Frontal cortex (tissue), 4 donors: ENCODE measurements around the gene AKAP13. TPM values are rescaled to one million over a fixed set of nuclear protein-coding genes. Genes with fewer than 3 reads are reported as not detected.
"Not testable (repeated sequence)": the region's sequence is repeated elsewhere in the genome, so short reads cannot be mapped to it uniquely, and the experiment has no call there.

Source experiments
- DNase-seq, 2 donors: peaks; one replicate each; pipeline ENCODE4 v3.0.0; 2012; ENCODE audit warnings: low spot score in 2 of 2
- FAIRE-seq: peaks from 2 replicates; lab custom pipeline; 2012; peaks lifted over from hg19 to GRCh38; lab: Jason Lieb, UNC
- total RNA-seq: library from RNA; depleted of rRNA; stranded (reverse); fragments of >200 nt; gene quantifications from one replicate; pipeline ENCODE4 v1.2.3, GENCODE V29; 2014
- donor health status: control.
- donor health status: control.
- donor health status: control.

The AKAP13 gene
- total RNA-seq, 1 donor from 2014 or later: 67.3 TPM

DNA sequence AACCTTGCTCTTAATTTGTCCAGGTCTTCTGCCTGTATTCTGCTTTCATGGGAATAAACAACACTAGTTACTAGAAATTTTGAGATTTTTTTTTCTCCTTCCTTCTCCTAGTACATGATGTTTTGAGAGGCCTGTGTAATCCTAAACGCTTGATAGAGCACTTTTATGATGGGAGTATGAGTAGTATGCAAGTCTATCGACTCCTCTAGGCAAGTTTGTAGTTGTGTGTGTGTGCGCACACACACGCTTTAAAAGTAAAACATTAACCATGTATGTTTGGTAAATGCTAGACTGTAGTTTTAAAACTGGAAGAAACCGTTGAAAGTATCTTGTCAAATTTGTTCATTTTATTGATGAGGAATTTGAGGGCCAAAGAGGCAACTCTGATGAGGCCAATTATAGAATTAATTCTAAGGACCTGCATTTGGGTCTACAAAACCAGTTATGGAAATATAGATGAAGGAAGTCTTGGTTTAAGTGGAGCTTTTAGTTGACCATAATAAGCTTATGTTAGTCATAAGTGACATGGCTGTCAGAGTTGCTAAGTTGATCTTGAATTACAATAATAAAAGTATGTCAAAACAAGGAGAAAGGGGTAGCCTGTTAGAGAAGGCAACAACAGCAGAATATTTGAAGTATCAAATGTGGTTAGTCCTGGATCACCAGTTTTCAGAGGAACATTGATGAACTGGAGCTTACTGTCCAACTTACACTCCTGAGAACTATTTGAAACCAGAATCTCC lies 47.1 kb downstream of the AKAP13 start:
- FAIRE-seq (no peak), DNase-seq (no peak)

DNA sequence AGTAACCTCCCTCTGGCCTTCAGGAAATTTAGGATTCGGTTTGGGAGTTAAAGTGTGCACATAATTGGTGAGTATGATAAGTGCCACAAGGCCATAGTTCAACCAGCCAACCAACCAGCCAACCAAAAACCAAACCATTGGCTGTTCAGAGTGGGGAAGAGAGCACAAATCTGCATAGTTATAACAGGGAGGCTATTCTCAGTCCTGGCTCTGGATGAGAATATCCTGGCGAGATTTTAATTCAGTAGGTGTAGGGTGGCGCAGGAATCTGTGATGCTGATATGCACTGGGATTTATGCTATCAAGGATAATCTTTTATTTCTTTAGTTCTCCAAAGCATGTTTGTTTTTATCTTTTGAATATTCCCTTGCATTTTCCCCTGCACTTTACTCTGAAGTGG lies 49.1 kb downstream of the AKAP13 start:
- no peak for FAIRE-seq
- DNase-seq: no peak

DNA sequence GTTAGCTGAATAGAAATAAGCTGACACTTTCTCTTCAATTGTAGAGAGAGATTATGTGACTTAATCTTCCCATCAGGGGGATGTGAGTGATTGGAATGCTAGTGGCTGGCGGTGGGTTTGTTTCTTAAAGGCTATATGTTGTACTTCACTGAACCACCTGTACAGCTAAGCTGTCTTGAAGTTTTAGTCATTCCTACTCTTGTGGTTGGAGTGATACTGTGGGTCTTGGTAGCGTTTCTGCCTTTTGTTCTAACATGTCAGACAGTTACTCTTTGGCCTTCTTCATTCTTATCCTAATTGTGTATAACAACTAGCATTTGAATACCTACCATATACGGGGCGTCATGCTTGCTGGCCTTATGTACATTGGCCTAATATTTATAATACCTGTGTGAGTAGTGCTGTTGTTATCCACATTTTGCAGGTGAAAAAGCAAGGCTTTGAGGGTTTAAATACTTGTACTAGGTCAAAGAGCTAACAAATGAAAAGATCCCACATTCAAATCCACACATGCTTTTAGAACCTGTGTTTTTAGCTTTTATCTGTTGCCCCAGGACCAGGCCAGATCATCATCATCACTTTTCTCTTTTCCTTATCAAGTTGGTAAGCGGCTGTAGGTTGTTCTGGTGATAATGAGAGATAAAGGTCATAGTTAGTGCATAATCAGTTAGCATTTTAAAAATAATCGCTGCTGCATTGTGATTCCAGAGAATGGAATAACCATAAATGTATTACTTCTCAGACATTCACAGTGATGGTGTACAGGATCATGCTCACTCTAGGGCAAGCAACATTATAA lies 50.2 kb downstream of the AKAP13 start:
- no peak for FAIRE-seq

DNA sequence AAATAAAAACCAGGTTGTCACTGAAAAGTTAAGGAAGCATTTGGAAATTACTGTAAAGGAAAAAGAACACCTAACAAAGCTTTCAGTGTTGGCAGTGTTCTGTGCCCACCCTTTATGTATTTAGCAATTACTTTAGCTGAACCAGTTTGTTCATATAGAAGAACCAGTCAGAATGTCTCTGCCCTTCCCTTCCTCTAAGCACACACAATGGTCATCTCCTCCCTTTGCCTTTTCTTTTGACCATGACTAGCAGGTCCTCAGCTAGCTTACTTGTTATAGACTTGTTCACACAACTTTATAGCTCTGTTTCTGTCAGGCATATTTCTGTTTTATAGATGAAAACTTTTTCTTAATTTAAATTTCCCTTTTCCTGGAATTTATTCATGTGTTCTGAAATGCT lies 59.6 kb downstream of the AKAP13 start:
- FAIRE-seq (no peak), DNase-seq (no peak)

More for the DNA sequence above, 50.2 kb downstream of the AKAP13 start:
- no peak for DNase-seq

DNA sequence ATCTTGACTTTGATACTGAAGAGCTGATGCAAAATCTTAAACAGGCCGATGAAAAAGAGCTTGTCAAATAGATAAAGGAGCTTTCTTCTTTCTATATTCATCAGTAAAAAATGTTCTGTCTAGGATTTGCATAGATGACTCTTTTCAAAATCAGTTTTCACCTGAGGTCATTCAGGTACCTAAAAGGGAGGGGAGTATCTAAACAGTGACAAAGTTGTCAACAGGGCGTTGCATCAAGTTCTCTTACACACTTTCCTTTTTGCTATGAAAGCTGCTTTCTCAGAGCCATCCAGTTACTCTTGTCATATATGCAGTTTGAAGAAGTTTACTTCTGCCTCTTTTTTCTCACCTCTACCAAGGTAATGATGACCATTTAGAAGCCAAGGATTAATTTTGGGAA lies 60.0 kb downstream of the AKAP13 start:
- FAIRE-seq (no peak), DNase-seq (no peak)

DNA sequence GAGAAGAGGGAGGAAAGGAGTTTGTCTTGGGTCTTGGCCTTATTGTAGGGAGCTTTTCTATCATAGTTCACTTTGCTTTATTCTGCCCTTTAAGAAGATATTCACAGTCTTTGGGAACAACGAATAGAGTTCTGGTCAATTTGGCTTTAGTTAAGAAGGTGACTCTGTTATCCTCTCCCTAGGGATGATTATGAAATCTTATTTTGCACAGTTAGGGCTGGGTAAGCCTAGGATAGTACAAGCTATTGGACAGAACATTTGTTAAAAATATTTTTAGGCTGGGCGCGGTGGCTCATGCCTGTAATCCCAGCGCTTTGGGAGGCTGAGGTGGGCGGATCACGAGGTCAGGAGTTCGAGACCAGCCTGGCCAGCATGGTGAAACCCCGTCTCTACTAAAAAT lies 61.5 kb downstream of the AKAP13 start:
- not testable (repeated sequence) for FAIRE-seq, DNase-seq

DNA sequence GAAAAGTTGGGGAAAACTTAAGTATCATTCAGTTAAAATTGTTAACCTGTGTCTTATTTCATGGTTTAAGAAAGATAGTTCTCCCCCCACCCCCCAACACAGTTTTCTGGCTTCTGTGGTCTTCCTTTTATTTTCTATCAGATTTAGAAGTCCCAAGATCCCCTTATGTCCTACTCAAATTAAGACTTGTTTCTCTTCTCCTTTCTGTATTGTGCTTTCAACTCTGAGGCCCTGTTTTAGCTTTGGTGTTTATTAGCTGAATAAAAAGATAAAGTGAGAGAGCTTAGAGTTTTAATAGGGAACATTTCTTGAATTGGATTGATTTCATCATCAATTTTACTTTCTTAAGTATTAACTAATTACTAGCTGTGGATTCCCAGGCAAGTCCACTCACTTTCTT lies 62.6 kb downstream of the AKAP13 start:
- DNase-seq: no peak
- FAIRE-seq: no peak

DNA sequence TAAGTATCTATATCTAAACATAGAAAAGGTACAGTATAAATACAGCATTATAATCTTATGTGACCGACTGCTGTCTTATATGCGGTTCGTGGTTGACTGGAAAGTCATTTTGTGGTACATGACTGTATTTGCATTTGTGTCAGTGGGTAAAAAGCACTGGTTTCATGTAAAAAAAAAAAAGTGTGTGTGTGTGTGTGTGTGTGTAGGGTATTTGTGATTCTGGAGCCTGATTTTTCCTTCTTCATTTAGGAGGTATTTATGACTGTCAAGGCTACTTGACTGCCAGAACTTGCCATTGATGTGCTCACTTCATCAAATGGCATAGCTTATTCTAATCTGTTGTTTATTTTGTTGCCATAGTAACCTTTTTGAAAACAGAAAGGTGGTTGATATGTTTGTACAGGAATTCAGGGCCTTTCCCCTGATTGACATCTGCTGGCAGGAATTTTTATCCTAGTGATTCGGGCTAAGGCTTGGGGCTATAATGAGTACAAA lies 63.2 kb downstream of the AKAP13 start:
- FAIRE-seq: no peak
- DNase-seq: no peak

DNA sequence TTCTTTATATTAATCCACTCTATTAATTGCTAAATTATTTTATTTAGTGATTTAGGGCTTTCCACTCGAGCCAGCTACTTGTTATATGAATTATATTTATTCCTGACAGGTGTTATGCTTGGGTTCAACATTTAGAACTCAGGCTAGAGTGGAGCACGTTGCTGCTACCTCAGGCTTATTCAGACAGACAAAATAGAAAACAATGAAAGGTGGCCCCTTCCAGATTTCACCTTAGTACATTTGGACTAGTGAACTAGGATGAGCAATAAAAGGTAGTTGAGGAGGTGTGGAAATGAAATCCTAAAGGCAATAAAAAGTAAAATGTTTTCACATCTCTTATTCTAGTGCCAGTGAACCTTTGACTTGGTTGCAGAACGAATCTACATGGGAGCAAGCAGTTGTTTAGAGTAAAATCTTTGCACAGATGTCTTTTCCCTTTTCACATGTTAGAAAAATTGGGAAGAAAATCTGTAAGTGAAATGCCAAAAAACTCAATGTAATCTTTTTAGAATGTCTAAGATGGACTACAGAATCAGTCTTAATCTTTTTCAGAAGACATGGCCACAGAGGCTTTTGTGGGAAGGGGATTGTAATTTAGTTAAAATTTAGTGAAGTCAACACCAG lies 63.8 kb downstream of the AKAP13 start:
- DNase-seq (no peak), FAIRE-seq (no peak)

DNA sequence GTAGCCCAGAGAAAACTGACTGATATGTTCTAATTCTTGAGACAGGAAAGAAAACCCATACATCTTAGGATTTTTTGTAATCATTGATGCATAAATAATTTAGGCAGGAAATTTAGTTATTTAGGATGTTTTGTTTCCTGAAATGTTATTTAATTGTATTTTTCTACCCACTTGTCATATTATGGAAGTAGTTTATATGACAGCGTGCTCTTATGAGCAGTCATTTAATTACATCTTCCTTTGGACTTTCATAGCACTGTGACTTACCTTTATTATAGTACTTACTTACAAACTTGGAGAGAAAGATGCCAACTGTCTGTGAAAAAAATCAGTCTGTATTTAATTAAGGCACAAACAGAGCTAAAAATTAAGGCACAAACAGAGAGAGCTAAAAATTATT lies 65.0 kb downstream of the AKAP13 start:
- DNase-seq: no peak
- no peak for FAIRE-seq

DNA sequence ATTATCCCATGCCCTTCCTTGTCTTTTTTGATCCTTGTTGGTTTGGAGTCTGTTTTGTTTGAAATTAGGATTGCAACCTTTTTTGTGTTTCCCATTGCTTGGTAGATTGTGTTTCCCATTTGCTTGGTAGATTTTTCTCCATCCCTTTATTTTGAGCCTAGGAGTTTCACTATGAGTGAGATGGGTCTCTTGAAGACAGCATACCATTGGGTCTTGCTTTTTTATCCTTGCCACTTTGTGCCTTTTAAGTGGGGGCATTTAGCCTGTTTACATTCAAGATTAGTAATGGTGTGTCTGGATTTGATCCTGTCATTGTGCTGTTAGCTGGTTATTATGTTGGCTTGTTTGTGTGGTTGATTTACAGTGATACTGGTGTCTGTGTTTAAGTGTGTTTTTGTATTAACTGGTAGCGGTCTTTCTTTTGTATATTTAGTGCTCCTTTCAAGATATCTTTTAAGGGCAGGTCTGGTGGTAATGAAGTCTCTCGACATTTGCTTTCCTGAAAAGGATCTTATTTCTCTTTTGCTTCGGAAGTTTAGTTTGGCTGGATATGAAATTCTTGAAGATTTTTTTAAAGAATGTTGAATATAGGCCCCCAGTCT lies 70.8 kb downstream of the AKAP13 start:
- FAIRE-seq: no peak

DNA sequence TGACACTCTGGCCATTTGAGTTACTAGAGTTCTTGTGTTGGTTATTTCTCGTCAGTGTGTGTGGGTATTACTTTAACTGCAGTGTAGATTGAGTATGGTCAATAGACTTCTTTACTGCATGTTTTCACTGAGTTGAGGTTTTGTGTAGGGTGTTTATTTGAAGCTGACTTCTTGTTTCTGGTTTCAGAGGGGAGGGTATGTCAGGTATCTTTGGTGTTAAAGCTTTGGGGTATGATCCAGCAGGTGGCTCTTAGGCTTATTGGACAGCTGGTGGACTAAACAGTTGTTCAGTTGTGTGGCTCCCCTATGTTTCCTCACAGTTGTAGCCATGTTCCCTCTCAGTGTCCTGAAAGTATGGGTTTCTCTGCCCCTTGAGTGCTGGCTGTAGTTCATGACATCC lies 72.0 kb downstream of the AKAP13 start:
- FAIRE-seq (no peak), DNase-seq (no peak)

More for the DNA sequence above, 70.8 kb downstream of the AKAP13 start:
- DNase-seq: no peak

DNA sequence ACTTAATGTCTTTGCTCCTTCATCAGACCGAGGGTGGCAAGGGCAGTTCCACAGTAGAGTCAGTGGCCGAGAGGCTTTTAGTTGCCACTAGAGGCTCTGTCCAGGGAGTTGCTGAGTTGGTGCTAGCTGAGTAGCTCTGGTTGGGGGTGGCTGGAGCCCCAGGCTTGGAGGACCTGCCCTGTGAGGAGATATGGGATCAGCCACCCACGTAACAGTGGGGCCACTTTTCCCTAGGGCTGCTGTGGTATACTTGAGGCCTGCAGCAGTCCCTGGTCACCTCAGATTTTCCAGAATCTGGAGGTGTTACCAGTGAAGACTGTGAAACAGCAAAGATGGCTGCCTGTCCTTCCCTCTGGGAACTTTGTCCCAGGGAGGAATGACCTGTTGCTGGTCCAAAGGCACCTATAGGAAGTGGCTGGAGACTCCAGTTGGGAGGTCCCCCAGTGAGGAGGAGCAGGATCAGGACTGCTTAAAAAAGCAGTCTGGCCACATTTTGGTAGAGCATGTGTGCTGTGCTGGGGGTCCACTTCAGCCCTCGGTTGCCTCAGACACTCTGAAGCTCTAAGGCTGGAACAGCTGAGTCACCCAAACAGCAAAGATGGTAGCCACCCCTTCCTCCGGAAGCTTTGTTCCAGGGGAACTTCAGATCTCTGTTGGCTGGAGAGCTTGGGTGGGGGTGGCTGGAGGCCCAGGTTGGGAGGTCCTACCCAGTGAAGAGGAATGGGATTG lies 72.9 kb downstream of the AKAP13 start:
- FAIRE-seq (no peak), DNase-seq (no peak)

DNA sequence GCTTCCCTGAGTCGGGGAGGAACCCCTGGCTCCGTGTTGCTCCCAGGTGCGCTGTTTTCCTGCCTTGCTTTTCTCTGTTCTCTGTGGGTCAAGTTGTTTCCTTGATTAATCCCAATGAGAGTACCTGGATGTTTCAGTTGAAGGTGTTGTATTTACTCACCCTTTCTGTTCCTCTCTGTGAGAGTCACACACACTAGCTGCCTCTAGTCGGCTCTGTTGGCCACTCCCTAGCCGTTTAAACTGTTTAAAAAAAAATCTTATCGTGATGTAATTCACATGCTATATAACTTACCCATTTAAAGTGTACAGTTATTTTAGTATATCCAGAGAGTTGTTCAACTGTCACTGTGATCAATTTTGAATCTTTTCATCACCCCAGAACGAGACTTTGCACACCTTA lies 74.0 kb downstream of the AKAP13 start:
- DNase-seq (no peak), FAIRE-seq (no peak)

DNA sequence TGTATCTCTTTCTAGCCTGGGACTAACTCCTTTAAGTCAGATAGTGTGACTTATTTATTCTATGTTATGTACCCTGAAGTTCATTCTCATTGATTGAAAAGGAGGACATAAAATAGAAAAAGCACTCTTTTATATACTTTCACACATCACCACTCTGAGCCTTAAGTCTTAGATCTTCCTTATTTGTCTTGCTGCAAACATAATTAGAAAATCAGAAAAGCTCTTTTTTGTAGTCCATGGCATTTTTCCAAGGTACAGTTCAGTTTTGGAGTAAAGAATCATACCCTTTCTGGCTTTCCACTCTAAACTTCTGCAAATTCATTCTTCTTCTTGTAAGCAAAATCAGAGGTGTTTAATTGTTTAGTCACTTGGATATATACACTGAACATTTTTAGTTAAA lies 75.5 kb downstream of the AKAP13 start:
- no peak for FAIRE-seq
- no peak for DNase-seq

DNA sequence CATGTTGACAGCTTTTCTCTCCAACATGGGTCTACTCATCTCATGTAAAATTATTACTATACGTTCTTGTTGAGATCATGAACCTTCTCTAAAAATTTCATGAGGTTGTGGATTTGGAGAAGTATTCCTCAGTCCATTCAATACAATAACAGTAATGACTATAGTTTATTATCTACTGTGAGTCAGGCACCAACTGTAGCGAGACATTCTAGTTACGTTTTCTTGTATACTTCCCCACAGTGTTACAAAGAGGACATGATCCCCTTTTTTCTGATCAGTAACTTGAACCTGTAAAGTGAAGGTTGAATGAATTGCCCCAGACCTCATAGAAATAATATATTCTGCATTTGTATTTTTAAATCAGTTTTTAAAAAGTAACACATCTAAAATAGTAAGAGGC lies 76.4 kb downstream of the AKAP13 start:
- DNase-seq (no peak), FAIRE-seq (no peak)

DNA sequence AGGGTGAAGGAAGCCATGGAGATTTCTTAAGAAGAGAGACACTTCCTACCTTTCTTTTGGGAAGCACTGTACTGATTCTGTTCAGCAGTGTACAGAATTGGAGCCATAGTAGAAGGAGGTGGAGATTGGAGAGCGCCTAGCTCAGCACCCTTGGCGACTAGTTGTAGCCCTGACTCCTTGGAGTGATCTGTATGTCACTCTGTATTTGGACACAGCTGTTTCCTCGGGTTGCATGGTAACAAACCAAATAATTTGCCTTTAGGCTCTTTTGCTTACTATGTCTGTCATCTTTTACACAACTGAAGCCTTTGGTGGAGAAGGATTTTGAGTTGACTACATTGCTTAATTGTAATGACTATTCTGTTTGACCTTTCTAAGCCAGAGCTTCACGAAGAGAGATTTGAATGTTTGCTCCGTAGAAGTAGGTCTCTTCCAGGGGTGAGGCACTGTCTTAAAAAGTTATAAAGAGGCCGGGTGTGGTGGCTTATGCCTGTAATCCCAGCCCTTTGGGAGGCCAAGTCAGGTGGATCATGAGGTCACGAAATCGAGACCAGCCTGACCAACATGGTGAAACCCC lies 77.1 kb downstream of the AKAP13 start:
- no peak for FAIRE-seq

DNA sequence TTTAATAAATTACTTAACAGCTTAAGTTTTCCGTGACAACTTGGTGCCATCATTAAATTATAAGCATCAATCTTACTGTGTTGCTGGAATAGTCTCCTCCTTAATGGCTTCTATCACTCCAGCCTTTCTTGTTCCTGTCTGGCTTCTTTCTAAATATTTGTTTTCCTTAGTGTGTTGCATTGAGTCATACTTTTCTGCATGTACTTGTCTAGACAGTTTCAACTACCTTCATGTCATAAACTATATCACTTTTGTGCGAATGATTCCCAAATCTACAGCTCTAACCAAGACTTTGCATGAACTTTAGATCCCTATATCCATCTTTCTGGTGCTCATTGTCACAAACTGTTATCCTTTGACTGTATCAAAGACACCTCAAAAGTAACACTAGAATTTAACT lies 78.4 kb downstream of the AKAP13 start:
- FAIRE-seq (no peak), DNase-seq (no peak)

More for the DNA sequence above, 77.1 kb downstream of the AKAP13 start:
- no peak for DNase-seq

DNA sequence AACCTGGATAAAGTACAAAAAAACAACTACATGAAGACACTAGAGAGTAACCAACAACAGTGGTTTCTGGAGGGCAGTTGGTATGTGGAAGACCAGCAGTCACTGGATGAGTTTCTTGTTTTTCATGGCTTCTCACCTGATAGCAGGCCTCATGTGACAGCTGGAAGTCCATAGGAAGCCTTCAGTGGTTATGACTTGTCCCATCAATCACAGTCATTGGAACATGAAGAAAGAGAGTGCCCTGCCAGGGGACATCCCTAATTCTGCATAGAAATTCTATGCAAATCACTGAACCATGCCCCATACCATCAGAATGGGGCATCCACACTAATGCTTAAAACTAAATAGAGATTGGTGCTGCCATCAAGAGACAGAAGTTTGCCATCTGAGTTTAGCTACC lies 81.6 kb downstream of the AKAP13 start:
- FAIRE-seq: no peak
- no peak for DNase-seq
